ENCODE data around the gene PTPN7.

PTPN7 gene

DNA sequence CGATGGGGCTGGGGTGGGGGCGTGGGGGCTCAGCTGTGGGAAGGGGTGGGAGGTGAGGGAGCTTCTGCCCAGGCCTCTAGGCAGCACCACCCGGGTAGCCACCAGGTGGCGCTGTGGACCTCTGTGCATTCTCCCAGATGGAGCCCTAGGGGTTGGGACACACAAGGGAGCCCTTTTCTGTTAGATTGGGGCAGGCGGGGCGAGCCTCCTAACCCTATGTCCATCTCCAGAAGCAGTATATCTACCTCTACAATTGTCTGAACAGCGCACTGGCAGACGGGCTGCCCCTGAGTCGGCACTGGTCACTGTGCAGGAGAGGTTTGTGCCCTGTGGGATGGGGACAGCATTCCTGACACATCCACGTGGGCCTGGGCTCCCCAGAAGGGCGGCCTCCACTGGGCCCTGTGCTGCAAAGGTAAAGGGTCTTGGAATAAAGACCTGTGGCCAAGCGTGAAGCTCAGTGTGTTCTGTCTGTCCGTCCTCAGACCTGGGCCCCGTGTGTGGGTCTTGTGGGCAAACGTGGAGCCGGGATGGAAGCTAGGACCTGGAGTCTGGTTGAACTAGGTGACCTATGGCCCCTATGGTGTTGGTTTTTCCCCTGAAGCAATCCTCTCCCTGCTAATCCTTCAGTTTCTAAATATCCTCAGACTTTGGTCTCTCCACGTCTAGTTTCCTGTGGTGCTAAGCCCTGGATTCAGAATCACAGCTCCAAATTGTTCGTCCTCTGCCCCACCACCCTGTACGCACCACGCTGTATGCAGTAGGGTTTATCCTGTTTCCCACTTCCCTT lies 28.8 kb upstream of the PTPN7 start:
- H3K4me3 ChIP-seq (ENCODE audit: low read length): no peak overlapping the region
- DNase-seq (ENCODE audit: low read depth): peak; percentile 43

GRCh38 chr1:202187697-202188407 lies 27.4 kb upstream of the PTPN7 start:
- TF ChIP-seq, protein P1, sequence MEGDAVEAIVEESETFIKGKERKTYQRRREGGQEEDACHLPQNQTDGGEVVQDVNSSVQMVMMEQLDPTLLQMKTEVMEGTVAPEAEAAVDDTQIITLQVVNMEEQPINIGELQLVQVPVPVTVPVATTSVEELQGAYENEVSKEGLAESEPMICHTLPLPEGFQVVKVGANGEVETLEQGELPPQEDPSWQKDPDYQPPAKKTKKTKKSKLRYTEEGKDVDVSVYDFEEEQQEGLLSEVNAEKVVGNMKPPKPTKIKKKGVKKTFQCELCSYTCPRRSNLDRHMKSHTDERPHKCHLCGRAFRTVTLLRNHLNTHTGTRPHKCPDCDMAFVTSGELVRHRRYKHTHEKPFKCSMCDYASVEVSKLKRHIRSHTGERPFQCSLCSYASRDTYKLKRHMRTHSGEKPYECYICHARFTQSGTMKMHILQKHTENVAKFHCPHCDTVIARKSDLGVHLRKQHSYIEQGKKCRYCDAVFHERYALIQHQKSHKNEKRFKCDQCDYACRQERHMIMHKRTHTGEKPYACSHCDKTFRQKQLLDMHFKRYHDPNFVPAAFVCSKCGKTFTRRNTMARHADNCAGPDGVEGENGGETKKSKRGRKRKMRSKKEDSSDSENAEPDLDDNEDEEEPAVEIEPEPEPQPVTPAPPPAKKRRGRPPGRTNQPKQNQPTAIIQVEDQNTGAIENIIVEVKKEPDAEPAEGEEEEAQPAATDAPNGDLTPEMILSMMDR (conservative IDR thresholded peaks at IDR 0.05; ENCODE audit: low read length): no peak
- no peak overlapping the region for H3K4me3 ChIP-seq (ENCODE audit: low read length)
- DNase-seq (ENCODE audit: low read depth): no peak

More for the DNA sequence above, 28.8 kb upstream of the PTPN7 start:
- TF ChIP-seq, protein P1 (conservative IDR thresholded peaks at IDR 0.05; ENCODE audit: low read length): peak; percentile 66

DNA sequence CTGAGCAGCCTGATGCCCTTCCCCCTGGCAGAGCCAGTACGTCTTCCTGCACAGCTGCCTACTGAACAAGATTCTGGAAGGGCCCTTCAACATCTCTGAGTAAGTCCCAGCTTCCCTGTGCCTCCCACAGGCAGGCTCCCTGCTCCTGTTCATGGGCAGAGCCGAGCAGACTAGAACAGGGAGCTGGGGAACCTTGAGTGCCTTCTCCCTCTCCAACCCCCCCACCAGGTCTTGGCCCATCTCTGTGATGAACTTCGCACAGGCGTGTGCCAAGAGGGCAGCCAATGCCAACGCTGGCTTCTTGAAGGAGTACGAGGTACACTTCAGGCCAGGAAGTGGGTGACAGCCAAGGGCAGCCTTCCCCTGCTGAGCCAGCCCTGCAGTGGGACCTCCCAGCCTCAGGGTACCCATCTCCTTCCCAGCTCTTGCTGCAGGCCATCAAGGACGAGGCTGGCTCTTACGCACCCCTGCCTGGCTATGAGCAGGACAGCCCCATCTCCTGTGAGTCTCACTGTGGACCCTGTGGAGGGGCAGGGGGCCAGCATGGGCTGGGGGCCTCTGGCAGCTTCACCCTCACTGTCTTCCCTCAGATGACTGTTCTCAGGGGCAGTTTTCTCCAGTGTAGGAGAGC lies 26.8 kb upstream of the PTPN7 start:
- DNase-seq (ENCODE audit: low read depth): no peak
- no peak overlapping the region for H3K4me3 ChIP-seq (ENCODE audit: low read length)
- TF ChIP-seq, protein P1 (conservative IDR thresholded peaks at IDR 0.05; ENCODE audit: low read length): no peak

DNA sequence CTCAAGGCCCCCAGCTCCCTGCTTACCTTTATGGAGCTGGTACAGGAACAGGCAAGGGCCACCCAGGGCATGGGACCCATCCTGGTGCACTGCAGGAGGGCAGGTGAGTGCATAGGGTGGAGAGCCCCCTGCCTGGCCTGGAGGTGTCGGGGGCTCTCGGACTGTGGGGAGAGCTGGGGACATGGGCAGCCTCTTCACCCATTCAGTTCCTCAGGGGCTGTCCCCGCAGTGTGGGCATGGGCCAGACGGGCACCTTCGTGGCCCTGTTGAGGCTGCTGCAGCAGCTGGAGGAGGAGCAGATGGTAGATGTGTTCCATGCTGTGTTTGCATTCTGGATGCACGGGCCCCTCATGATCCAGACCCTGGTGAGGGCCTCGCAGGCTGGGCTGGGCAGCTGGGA lies 25.9 kb upstream of the PTPN7 start:
- TF ChIP-seq, protein P1 (conservative IDR thresholded peaks at IDR 0.05; ENCODE audit: low read length): no peak

GRCh38 chr1:202184750-202185460 lies 24.5 kb upstream of the PTPN7 start:
- H3K4me3 ChIP-seq (ENCODE audit: low read length): no peak overlapping the region
- DNase-seq (ENCODE audit: low read depth): peak; percentile 76

More for the DNA sequence above, 25.9 kb upstream of the PTPN7 start:
- no peak overlapping the region for H3K4me3 ChIP-seq (ENCODE audit: low read length)
- DNase-seq (ENCODE audit: low read depth): no peak

More at GRCh38 chr1:202184750-202185460, 24.5 kb upstream of the PTPN7 start:
- TF ChIP-seq, protein P1 (conservative IDR thresholded peaks at IDR 0.05; ENCODE audit: low read length): peak; percentile 79
